Aorta (tissue), 5 donors: ENCODE data around the gene CAB39L. TPM values are rescaled to one million over a fixed set of nuclear protein-coding genes. Genes with fewer than 3 reads are reported as not detected.

ENCODE experiments used
- ATAC-seq: fragments of 200-7000 bp; cut with Tn5 transposase; one replicate; pipeline ENCODE4 v1.9.1; 2022; ENCODE audit warnings: moderate library complexity; ENCODE audit not compliant: low FRiP score
- DNase-seq, 2 donors: peaks; one replicate each; pipeline ENCODE4 v3.0.0-alpha.2; 2020
- H3K27ac ChIP-seq, 2 donors: one replicate each; pipeline ENCODE4 v1.5.1; 2013; ENCODE audit warnings: low read length in 2 of 2, mild to moderate bottlenecking in 2 of 2, moderate library complexity in 2 of 2, control low read depth in 1 of 2, inconsistent platforms in 1 of 2, low read depth in 1 of 2
- H3K27me3 ChIP-seq, 2 donors: one replicate each; pipeline ENCODE4 v1.6.1; 2013; ENCODE audit warnings: control low read depth in 1 of 2, low read length in 1 of 2, mild to moderate bottlenecking in 1 of 2, moderate library complexity in 1 of 2; ENCODE audit not compliant: insufficient read depth in 2 of 2, control insufficient read depth in 1 of 2
- H3K36me3 ChIP-seq, 2 donors: one replicate each; pipeline ENCODE4 v1.6.1; 2013; ENCODE audit warnings: control low read depth in 1 of 2, low read length in 1 of 2, mild to moderate bottlenecking in 1 of 2; ENCODE audit not compliant: insufficient read depth in 2 of 2, control insufficient read depth in 1 of 2
- H3K4me1 ChIP-seq, 2 donors: one replicate each; pipeline ENCODE4 v1.6.1; 2013; ENCODE audit warnings: low read length in 2 of 2, control low read depth in 1 of 2, mild to moderate bottlenecking in 1 of 2, moderate library complexity in 1 of 2; ENCODE audit not compliant: insufficient read depth in 2 of 2, control insufficient read depth in 1 of 2
- H3K4me3 ChIP-seq, 2 donors: one replicate each; pipeline ENCODE4 v1.5.1; 2013; ENCODE audit warnings: low read length in 2 of 2, control low read depth in 1 of 2, mild to moderate bottlenecking in 1 of 2
- H3K9me3 ChIP-seq: one replicate; pipeline ENCODE4 v1.6.1; 2013; ENCODE audit warnings: mild to moderate bottlenecking, low read length; ENCODE audit not compliant: control insufficient read depth
- WGBS, 2 donors: extraction: QIAGEN DNeasy Blood & Tissue Kit; methylation state at CpG; one replicate each; pipeline ENCODE4 v1.1.7; 2013; 5-methylcytosine and 5-hydroxymethylcytosine counted together
- intact Hi-C, 2 donors: fragments of 100-400 bp; cut with DNase I; formaldehyde crosslinking; loops; one replicate each; pipeline versions ENCODE4 v1.14.2 to v1.15.0; 2022
- polyA plus RNA-seq, 2 donors: library from polyadenylated mRNA; stranded (reverse); fragments of 200-250 nt; gene quantifications; one replicate each; pipeline ENCODE4 v1.2.3, GENCODE V29; 2013
- total RNA-seq, 2 donors: library from RNA; stranded (reverse); fragmentation: NEBNext Ultra II Directional; extraction: Animal tissue kit (Norgen Biotek cat#: 25700); gene quantifications; one replicate each; pipeline ENCODE4 v1.2.1, GENCODE V29; 2021
- donor health status: healthy with polysubstance abuse.
- donor health status: Bipolar disorder and iron deficiency.
- donor health status: DM: no; HTN: no; CAD: no.
- donor health status: DM: no; HTN: no; CAD: no.
- donor health status: DM: yes; HTN: yes; CAD: no.

The CAB39L gene
- total and polyA plus RNA-seq, 4 donors = 19.3 to 33.5 (median 26.4) TPM

DNA sequence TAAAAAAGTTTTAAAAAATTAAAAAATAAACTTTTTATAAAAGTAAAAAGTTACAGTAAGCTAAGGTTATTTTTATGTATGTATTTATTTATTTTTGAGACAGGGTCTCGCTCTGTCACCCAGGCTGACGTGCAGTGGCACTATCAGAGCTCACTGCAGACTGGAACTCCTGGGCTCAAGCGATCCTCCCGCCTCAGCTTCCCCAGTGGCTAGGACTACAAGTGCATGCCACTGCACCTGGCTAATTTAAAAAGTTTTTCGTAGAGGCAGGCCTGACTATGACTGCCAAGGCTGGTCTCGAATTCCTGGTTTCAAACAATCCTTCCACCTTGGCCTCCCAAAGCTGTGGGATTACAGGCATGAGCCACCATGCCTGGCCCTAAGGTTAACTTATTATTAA lies 132.0 kb downstream of the CAB39L start:
- no peak for ATAC-seq
- intact Hi-C loops = loop anchor here in 1 of 2 donors (5.0 kb wide), 1 partner anchor 45 kb away; no protein-coding TSS in a partner anchor
- 94 to 95% methylated on average over 6 of the region's 6 CpGs for WGBS, 2 donors
- Histone ChIP-seq H3K4me3 (no peak overlapping the region), H3K4me1 (peaks cover 2 to 4% of the 10 kb centered on the region in 2 donors), H3K36me3 (no peaks in the 10 kb centered on the region), H3K27ac (no peak overlapping the region), H3K27me3 (no peaks in the 10 kb centered on the region), H3K9me3 (no peaks in the 10 kb centered on the region)
- DNase-seq = no peak

DNA sequence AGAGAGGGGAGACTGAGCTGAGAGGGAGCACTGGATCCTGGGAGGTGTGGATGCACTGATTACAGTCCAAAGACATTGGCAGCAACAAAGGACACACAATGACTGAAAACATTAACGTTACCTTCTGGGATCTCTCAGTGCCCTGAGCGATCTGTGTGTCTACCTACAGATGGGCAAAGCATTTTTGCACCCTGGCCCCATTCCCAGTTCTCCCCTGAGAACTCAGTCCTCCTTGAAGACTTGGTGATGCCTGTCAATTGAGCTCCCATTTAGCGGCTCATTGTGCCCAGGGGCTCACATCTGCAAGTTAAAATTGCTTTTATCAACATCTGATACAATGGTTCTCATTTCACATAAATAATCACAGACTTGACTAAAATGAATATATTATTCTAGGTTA lies 133.6 kb downstream of the CAB39L start:
- peaks cover 2 to 4% of the 10 kb centered on the region in 2 donors for H3K4me1 ChIP-seq
- H3K9me3 ChIP-seq = no peaks in the 10 kb centered on the region
- no peaks in the 10 kb centered on the region for H3K36me3 ChIP-seq
- ATAC-seq (no peak), DNase-seq (no peak)
- intact Hi-C loops = loop anchor here in 1 of 2 donors (5.0 kb wide), 1 partner anchor 47 kb away; no protein-coding TSS in a partner anchor
- H3K27ac ChIP-seq = peak overlapping the region in 1 of 2 donors; percentile 20
- no peaks in the 10 kb centered on the region for H3K27me3 ChIP-seq
- H3K4me3 ChIP-seq = no peak overlapping the region
- WGBS, 2 donors = 97 to 100% methylated on average over 3 of the region's 3 CpGs

- Histone ChIP-seq H3K4me1 (peaks cover 0 to 4% of the 10 kb centered on the region in 2 donors), H3K36me3 (no peaks in the 10 kb centered on the region), H3K27me3 (no peaks in the 10 kb centered on the region), H3K4me3 (no peak overlapping the region), H3K27ac (peak overlapping the region; percentile 80 to 92), H3K9me3 (no peaks in the 10 kb centered on the region)
- no peak for DNase-seq
- intact Hi-C loops = loop anchor here (2.0 to 5.0 kb wide), 2 partner anchors 88 to 128 kb away; no protein-coding TSS in a partner anchor
- peak; percentile 36 for ATAC-seq
- WGBS, 2 donors = 8 to 9% methylated on average over 11 of the region's 11 CpGs
Observed at GRCh38 chr13:49308921-49309408, 134.9 kb downstream of the CAB39L start.

DNA sequence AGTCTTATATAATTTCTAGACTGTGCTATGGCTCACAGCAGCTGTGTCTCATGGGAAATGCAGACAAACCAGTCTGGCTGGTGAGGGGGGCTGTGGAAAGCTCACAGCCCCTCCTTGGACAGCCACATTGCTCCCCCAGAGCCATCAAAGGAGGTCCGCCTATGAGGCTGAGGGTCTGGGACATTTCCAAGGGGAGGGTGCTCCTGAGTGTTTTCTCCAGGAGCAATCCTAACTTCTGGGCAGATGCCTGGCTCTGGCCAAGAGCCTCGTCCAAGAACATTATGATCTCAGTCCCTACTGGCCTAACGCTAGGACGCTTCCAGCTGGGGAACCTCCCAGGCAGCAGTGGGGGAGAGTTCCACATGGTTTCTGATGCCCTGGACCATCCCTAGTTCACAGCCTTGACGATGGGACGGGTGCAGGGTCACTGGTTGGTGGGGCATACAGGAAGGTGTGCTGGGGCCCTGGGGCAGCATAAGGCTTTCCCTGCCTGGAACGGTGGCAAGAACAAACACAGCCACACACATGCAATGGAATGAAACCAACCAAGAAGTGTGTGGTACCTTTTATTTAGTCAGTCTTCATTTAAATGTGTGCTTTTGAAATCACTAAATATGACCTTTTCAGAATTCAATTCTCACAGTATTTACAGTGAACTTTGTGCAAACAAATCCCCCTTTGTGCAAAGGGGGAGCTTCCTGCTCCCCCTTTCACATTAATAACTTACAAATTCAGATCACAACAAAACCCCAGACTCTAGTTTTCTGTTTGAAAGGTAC lies 135.6 kb downstream of the CAB39L start:
- ATAC-seq (peak; percentile 91), DNase-seq (peak; percentile 88 to 90)
- Histone ChIP-seq H3K27ac (peak overlapping the region; percentile 75 to 80), H3K27me3 (no peaks in the 10 kb centered on the region), H3K4me3 (no peak overlapping the region), H3K4me1 (peaks cover 0 to 2% of the 10 kb centered on the region in 2 donors), H3K36me3 (no peaks in the 10 kb centered on the region), H3K9me3 (no peaks in the 10 kb centered on the region)
- 2 to 5% methylated on average over 7 of the region's 7 CpGs for WGBS, 2 donors
- intact Hi-C loops = loop anchor here (2.0 to 5.0 kb wide), 2 partner anchors 89 to 129 kb away; no protein-coding TSS in a partner anchor

GRCh38 chr13:49307365-49307764 lies 136.5 kb downstream of the CAB39L start:
- peak; percentile 54 for ATAC-seq
- Histone ChIP-seq H3K4me3 (no peak overlapping the region), H3K27ac (peak overlapping the region in 1 of 2 donors; percentile 68), H3K4me1 (peaks cover 0 to 2% of the 10 kb centered on the region in 2 donors), H3K9me3 (no peaks in the 10 kb centered on the region), H3K36me3 (no peaks in the 10 kb centered on the region), H3K27me3 (no peaks in the 10 kb centered on the region)
- intact Hi-C loops = loop anchor here in 1 of 2 donors (5.0 kb wide), 1 partner anchor 90 kb away; no protein-coding TSS in a partner anchor
- no peak for DNase-seq
- 86 to 90% methylated on average over 6 of the region's 6 CpGs for WGBS, 2 donors

DNA sequence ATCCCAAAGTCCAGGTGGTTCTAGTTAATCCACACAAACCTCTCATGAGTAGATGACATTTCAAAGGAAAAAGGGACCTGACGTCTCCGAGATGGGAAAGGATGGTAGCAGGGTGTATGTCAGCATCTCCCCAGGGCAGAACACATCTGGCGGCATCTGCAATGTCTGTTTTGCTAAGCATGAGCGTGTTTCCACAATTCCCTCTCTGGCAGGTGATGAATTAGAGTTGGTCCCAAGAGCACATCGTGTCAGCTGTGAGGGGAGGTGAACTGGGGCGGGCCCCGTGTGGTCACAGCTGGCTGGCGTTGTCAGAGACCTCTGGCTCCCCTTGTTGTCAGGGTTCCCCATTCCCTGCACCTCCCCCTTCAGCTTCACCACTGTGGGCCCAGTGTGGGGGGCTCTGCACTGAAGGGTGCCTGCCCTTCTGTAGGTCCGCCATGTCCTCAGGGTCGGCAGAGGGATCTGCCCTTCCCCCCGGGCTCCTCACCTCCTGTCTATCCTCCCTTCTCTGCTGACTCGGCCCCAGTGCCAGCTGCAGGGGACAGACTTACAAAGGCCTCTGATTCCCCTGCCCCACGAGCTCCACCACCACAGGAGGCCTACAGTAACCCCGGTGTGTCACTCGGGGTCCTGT lies 138.0 kb downstream of the CAB39L start:
- Histone ChIP-seq H3K36me3 (no peaks in the 10 kb centered on the region), H3K4me3 (no peak overlapping the region), H3K27ac (no peak overlapping the region), H3K9me3 (no peaks in the 10 kb centered on the region), H3K27me3 (no peaks in the 10 kb centered on the region), H3K4me1 (peaks cover 0 to 2% of the 10 kb centered on the region in 2 donors)
- no peak for DNase-seq
- no peak for ATAC-seq
- intact Hi-C loops = loop anchor here in 1 of 2 donors (5.0 kb wide), 1 partner anchor 91 kb away; no protein-coding TSS in a partner anchor
- WGBS, 2 donors = 88 to 91% methylated on average over 15 of the region's 15 CpGs

DNA sequence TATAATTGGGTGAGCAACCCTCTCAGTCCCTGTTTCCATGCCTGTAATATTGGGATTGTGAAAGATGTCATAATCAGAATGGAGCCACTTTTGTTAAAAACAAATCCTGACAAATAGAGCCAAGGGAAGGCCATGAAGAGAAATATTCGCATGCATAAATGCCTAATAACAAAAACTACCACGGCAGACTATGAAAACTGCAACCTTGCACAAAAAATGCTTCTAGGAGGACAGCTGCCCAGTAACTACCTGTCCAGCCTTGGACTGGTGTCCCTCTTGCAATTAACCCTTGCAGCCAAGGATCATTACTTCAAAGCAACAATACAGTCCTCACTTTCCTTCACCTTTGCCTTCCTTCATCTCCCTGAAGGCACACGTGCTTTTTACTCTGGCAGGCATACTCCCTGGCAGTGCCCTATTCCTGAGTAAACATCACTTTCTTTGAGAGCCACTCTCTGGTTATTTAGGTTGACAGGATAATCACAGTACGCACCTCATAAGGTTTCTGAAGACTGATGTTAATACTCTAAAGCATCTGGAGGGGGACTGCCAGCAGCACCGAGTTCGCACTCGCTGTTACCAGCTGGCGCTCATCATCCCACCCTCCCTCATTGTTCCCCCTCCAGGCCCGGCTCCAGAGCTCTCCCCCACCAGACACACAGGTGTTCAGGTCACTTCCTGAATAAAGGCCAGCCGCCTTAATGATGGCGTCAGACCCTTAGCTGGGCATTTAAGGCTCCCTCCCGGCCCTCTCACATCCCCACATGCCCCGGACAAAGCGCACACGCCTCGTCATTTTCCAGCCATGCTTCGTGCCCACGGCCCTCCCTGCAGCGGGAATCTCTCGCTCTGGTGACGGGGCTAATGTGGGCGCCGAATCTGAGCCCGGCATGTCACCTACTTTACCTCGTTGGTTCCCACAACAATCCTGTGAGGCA lies 138.8 kb downstream of the CAB39L start:
- 93 to 94% methylated on average over 25 of the region's 25 CpGs for WGBS, 2 donors
- Histone ChIP-seq H3K36me3 (no peaks in the 10 kb centered on the region), H3K27ac (no peak overlapping the region), H3K4me3 (no peak overlapping the region), H3K9me3 (no peaks in the 10 kb centered on the region), H3K4me1 (peaks cover 0 to 2% of the 10 kb centered on the region in 2 donors), H3K27me3 (no peaks in the 10 kb centered on the region)
- intact Hi-C loops = loop anchor here (5.0 kb wide), 2 partner anchors 92 to 302 kb away; no protein-coding TSS in a partner anchor
- ATAC-seq (no peak), DNase-seq (no peak)

DNA sequence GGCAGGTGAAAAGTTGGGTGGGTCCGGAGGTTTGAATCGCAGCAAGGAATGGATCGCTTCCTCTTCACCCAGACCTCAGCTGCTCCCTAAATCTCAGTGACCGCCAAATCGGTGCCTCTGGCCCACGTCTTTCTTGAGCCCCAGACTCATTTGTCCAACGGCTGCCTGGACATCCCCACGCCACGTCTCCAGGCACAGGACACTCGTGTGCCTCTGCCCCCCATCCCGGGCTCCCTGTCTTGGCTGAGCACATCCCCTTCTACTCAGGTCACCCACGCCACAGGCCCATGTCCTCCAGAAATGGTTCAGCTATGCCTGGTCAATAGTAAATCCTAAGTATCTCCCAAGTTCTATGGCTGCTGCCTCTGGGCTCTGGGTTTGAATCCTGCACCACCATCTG lies 139.5 kb downstream of the CAB39L start:
- Histone ChIP-seq H3K4me1 (peaks cover 0 to 2% of the 10 kb centered on the region in 2 donors), H3K4me3 (no peak overlapping the region), H3K27ac (no peak overlapping the region), H3K27me3 (no peaks in the 10 kb centered on the region), H3K36me3 (no peaks in the 10 kb centered on the region), H3K9me3 (no peaks in the 10 kb centered on the region)
- intact Hi-C loops = loop anchor here (5.0 kb wide), 1 partner anchor 303 kb away; no protein-coding TSS in a partner anchor
- no peak for DNase-seq
- 92 to 95% methylated on average over 12 of the region's 12 CpGs for WGBS, 2 donors
- no peak for ATAC-seq
